Lung (tissue), 12 donors: ENCODE results near the gene CFHR2. TPM values are rescaled to one million over a fixed set of nuclear protein-coding genes. Genes with fewer than 3 reads are reported as not detected.

ENCODE experiments used
- ATAC-seq: fragments of 200-7000 bp; cut with Tn5 transposase; one replicate; pipeline ENCODE4 v1.9.1; 2020; ENCODE audit warnings: moderate number of reproducible peaks; ENCODE audit not compliant: insufficient read depth, low FRiP score
- DNase-seq, 3 donors: peaks; one replicate each; pipeline ENCODE4 v3.0.0-alpha.2; 2013 to 2017
- H3K27ac ChIP-seq, 2 donors: one replicate each; pipeline ENCODE4 v1.5.1; 2013; ENCODE audit warnings: mild to moderate bottlenecking in 2 of 2, moderate library complexity in 2 of 2, control low read depth in 1 of 2, inconsistent platforms in 1 of 2, low read depth in 1 of 2, low read length in 1 of 2
- H3K27me3 ChIP-seq, 3 donors: one replicate each; pipeline ENCODE4 v1.5.1; 2013; ENCODE audit warnings: low read length in 2 of 3; ENCODE audit not compliant: control insufficient read depth in 3 of 3, insufficient read depth in 3 of 3
- H3K36me3 ChIP-seq, 4 donors: one replicate each; pipeline ENCODE4 v1.5.1; 2013; ENCODE audit warnings: low read length in 4 of 4, mild to moderate bottlenecking in 1 of 4, moderate library complexity in 1 of 4; ENCODE audit not compliant: control insufficient read depth in 4 of 4, insufficient read depth in 4 of 4
- H3K4me1 ChIP-seq, 5 donors: one replicate each; pipeline ENCODE4 v1.5.1; 2013; ENCODE audit warnings: low read length in 5 of 5, mild to moderate bottlenecking in 2 of 5, moderate library complexity in 1 of 5; ENCODE audit not compliant: control insufficient read depth in 5 of 5, insufficient read depth in 5 of 5
- H3K4me3 ChIP-seq: one replicate; pipeline ENCODE4 v1.5.1; 2013; ENCODE audit warnings: mild to moderate bottlenecking, control low read depth, moderate library complexity
- H3K9ac ChIP-seq, 2 donors: one replicate each; pipeline ENCODE4 v1.5.1; 2013; ENCODE audit warnings: low read length in 2 of 2, control low read depth in 1 of 2; ENCODE audit not compliant: insufficient read depth in 1 of 2
- H3K9me3 ChIP-seq, 4 donors: one replicate each; pipeline ENCODE4 v1.5.1; 2013; ENCODE audit warnings: low read length in 3 of 4, mild to moderate bottlenecking in 1 of 4, moderate library complexity in 1 of 4; ENCODE audit not compliant: control insufficient read depth in 4 of 4, insufficient read depth in 3 of 4
- WGBS, 2 donors: extraction: QIAGEN DNeasy Blood & Tissue Kit; methylation state at CpG; one replicate each; pipeline ENCODE4 v1.1.7; 2013; 5-methylcytosine and 5-hydroxymethylcytosine counted together
- polyA plus RNA-seq, 2 donors: library from polyadenylated mRNA; stranded (reverse); fragments of 200-250 nt; gene quantifications; one replicate each; pipeline ENCODE4 v1.2.1, GENCODE V29; 2013
- total RNA-seq, 2 donors: library from RNA; depleted of rRNA in 1 of 2; stranded (reverse); fragments of >200 nt in 1 of 2; gene quantifications; one replicate each; pipeline ENCODE4 v1.2.1, GENCODE V29; 2014 to 2021
- TF ChIP-seq, protein P1 (sequence below): IDR thresholded peaks from 2 replicates; pipeline ENCODE4 v1.5.1; 2012; ENCODE audit warnings: mild to moderate bottlenecking; ENCODE audit errors: control extremely low read depth, extremely low read depth
- donor health status: control.
- donor health status: control.
- donor health status: Bipolar disorder and iron deficiency.
- donor health status: healthy.
- donor health status: DM: yes; HTN: yes; CAD: no.

Gene CFHR2
- total and polyA plus RNA-seq, 4 donors, result 0.28 TPM; not detected in 3

DNA sequence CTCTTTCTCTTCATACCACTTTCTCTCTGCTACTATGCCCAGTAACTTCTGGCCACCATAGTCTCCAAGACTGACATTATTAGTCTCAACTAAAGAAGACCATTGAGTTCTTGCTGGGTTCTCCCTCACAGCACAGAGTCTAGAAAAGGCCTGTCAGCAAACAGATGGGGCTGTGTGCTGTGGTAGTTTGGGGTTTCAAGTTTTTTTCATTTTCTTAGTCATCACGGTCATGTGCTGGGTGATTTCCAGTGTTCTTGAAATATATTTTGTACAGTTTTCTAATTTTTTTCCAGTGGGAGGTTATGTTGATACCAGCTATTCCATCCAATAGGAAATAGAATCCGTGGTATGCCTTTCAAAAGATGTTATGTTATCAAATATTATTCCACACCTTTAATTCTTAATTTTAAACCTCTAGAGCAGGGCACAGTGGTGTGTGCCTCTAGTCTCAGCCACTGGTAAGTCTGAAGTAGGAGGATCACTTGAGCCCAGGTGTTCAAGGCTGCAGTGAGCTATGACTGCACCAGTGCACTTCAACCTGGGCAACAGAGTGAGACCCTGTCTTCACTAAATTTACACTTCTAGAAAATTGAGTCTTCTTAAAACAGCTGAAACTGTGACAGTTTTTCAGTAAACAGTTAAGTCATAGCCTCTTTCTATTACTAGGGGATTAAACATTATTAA, 8.3 kb downstream of the CFHR2 start:
- ATAC-seq, result no peak
- TF ChIP-seq, protein P1, sequence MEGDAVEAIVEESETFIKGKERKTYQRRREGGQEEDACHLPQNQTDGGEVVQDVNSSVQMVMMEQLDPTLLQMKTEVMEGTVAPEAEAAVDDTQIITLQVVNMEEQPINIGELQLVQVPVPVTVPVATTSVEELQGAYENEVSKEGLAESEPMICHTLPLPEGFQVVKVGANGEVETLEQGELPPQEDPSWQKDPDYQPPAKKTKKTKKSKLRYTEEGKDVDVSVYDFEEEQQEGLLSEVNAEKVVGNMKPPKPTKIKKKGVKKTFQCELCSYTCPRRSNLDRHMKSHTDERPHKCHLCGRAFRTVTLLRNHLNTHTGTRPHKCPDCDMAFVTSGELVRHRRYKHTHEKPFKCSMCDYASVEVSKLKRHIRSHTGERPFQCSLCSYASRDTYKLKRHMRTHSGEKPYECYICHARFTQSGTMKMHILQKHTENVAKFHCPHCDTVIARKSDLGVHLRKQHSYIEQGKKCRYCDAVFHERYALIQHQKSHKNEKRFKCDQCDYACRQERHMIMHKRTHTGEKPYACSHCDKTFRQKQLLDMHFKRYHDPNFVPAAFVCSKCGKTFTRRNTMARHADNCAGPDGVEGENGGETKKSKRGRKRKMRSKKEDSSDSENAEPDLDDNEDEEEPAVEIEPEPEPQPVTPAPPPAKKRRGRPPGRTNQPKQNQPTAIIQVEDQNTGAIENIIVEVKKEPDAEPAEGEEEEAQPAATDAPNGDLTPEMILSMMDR, result no peak
- H3K4me1 ChIP-seq, result no peaks in the 10 kb centered on the region

DNA sequence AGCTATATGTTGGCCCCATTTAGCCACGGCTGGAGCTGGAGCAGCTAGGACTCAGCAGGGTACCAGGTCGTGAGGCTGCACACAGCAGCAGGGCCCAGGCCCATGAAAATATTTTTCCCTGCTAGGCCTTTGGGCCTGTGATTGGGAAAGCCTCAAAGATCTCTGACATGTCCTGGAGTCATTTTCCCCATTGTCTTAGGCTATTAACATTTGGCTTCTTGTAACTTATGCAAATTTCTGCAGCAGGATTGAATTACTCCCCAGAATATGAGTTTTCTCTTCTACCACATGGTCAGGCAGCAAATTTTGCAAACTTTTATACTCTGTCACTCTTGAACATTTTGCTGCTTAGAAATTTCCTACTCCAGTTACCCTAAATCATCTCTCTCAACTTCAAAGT, 11.2 kb downstream of the CFHR2 start:
- no peaks in the 10 kb centered on the region for H3K27me3 ChIP-seq
- peaks cover 0 to 5% (median 0%) of the 10 kb centered on the region in 4 donors for H3K9me3 ChIP-seq
- H3K27ac ChIP-seq, result no peak overlapping the region
- TF ChIP-seq, protein P1, result no peak
- ATAC-seq (no peak), DNase-seq (no peak)
- H3K4me3 ChIP-seq, result no peak overlapping the region
- H3K36me3 ChIP-seq, result no peaks in the 10 kb centered on the region
- H3K9ac ChIP-seq, result no peak overlapping the region
- H3K4me1 ChIP-seq, result no peaks in the 10 kb centered on the region
- 75 to 82% methylated on average over 2 of the region's 2 CpGs for WGBS, 2 donors

More for the DNA sequence above, 8.3 kb downstream of the CFHR2 start:
- H3K9me3 ChIP-seq, result peaks cover 0 to 5% (median 0%) of the 10 kb centered on the region in 4 donors
- 68 to 84% methylated on average over 2 of the region's 2 CpGs for whole genome bisulfite sequencing, 2 donors
- no peak overlapping the region for H3K4me3 ChIP-seq
- no peaks in the 10 kb centered on the region for H3K27me3 ChIP-seq
- H3K9ac ChIP-seq, result no peak overlapping the region
- H3K27ac ChIP-seq, result no peak overlapping the region
- H3K36me3 ChIP-seq, result no peaks in the 10 kb centered on the region
- no peak for DNase-seq

DNA sequence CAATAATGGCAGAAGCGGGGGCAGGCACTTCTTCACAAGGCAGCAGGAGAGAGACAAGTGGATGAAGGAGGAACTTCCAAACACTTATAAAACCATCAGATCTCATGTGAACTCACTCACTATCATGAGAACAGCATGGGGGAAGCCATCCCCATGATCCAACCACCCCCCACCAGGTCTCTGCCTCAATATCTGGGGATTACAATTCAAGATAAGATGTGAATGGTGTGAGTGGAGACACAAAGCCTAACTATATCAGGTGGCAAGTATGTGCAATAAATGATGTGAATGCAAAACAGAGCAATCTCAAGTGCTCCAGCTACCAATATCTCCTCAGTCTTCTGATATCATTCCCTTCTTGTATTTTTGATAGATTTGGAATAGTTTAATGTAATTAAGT, 12.4 kb downstream of the CFHR2 start:
- TF ChIP-seq, protein P1, result no peak
- no peaks in the 10 kb centered on the region for H3K36me3 ChIP-seq
- no peak for DNase-seq

More for the DNA sequence above, 12.4 kb downstream of the CFHR2 start:
- peaks cover 0 to 5% (median 0%) of the 10 kb centered on the region in 4 donors for H3K9me3 ChIP-seq
- no peak for ATAC-seq
- no peak overlapping the region for H3K4me3 ChIP-seq
- no peaks in the 10 kb centered on the region for H3K27me3 ChIP-seq
- 93 to 96% methylated on average over 1 of the region's 1 CpG for WGBS, 2 donors
- no peaks in the 10 kb centered on the region for H3K4me1 ChIP-seq
- no peak overlapping the region for H3K27ac ChIP-seq
- no peak overlapping the region for H3K9ac ChIP-seq
